Skeletal muscle tissue (tissue), 4 donors: Measurements from ENCODE around the gene LPAR1. TPM values are rescaled to one million over a fixed set of nuclear protein-coding genes. Genes with fewer than 3 reads are reported as not detected.

Source experiments
- H3K27ac ChIP-seq: one replicate; pipeline ENCODE4 v1.7.0; 2013; ENCODE audit warnings: mild to moderate bottlenecking, low read depth, low read length, inconsistent platforms
- H3K27me3 ChIP-seq, 3 donors: one replicate each; pipeline ENCODE4 v1.7.0; 2013; ENCODE audit warnings: low read length in 3 of 3; ENCODE audit not compliant: control insufficient read depth in 3 of 3, insufficient read depth in 3 of 3
- H3K36me3 ChIP-seq, 3 donors: one replicate each; pipeline ENCODE4 v1.7.0; 2013; ENCODE audit warnings: low read length in 3 of 3; ENCODE audit not compliant: control insufficient read depth in 3 of 3, insufficient read depth in 3 of 3
- H3K4me1 ChIP-seq, 3 donors: one replicate each; pipeline ENCODE4 v1.7.0; 2013; ENCODE audit warnings: low read length in 3 of 3, mild to moderate bottlenecking in 3 of 3; ENCODE audit not compliant: control insufficient read depth in 3 of 3, insufficient read depth in 3 of 3
- H3K4me3 ChIP-seq, 3 donors: one replicate each; pipeline ENCODE4 v1.7.0; 2013; ENCODE audit warnings: low read length in 3 of 3
- H3K9ac ChIP-seq, 3 donors: one replicate each; pipeline ENCODE4 v1.7.0; 2013; ENCODE audit warnings: low read length in 3 of 3, mild to moderate bottlenecking in 3 of 3, moderate library complexity in 2 of 3, low read depth in 1 of 3
- H3K9me3 ChIP-seq, 3 donors: one replicate each; pipeline ENCODE4 v1.7.0; 2013; ENCODE audit warnings: low read length in 3 of 3; ENCODE audit not compliant: control insufficient read depth in 3 of 3
- total RNA-seq: library from RNA; depleted of rRNA; stranded (reverse); fragments of >200 nt; gene quantifications from one replicate; pipeline ENCODE4 v1.2.3, GENCODE V29; 2014
- donor health status: Osteomylitis.

Gene LPAR1
- total RNA-seq, 1 donor from 2014 or later = 45.9 TPM

GRCh38 chr9:110916403-110916802, 121.9 kb downstream of the LPAR1 start:
- no peak overlapping the region for H3K27ac ChIP-seq
- H3K4me3 ChIP-seq = no peak overlapping the region
- H3K36me3 ChIP-seq = no peaks in the 10 kb centered on the region
- H3K9me3 ChIP-seq = no peaks in the 10 kb centered on the region
- peaks cover 0 to 2% (median 0%) of the 10 kb centered on the region in 3 donors for H3K4me1 ChIP-seq
- no peak overlapping the region for H3K9ac ChIP-seq
- H3K27me3 ChIP-seq = no peaks in the 10 kb centered on the region

- Histone ChIP-seq H3K27me3 (no peaks in the 10 kb centered on the region), H3K4me1 (no peaks in the 10 kb centered on the region), H3K9me3 (peaks cover 0 to 3% (median 0%) of the 10 kb centered on the region in 3 donors), H3K36me3 (no peaks in the 10 kb centered on the region), H3K9ac (no peak overlapping the region), H3K4me3 (no peak overlapping the region), H3K27ac (peak overlapping the region; percentile 54)
Observed at GRCh38 chr9:110912419-110913291, 125.6 kb downstream of the LPAR1 start.

- no peak overlapping the region for H3K4me3 ChIP-seq
- peak overlapping the region; percentile 54 for H3K27ac ChIP-seq
- H3K27me3 ChIP-seq = no peaks in the 10 kb centered on the region
- H3K9ac ChIP-seq = no peak overlapping the region
- peaks cover 0 to 3% (median 0%) of the 10 kb centered on the region in 3 donors for H3K9me3 ChIP-seq
- H3K4me1 ChIP-seq = no peaks in the 10 kb centered on the region
- H3K36me3 ChIP-seq = no peaks in the 10 kb centered on the region
Observed at GRCh38 chr9:110911659-110912418, 126.4 kb downstream of the LPAR1 start.

- no peaks in the 10 kb centered on the region for H3K27me3 ChIP-seq
- peaks cover 0 to 3% (median 0%) of the 10 kb centered on the region in 3 donors for H3K9me3 ChIP-seq
- no peak overlapping the region for H3K27ac ChIP-seq
- no peak overlapping the region for H3K4me3 ChIP-seq
- H3K9ac ChIP-seq = no peak overlapping the region
- no peaks in the 10 kb centered on the region for H3K4me1 ChIP-seq
- no peaks in the 10 kb centered on the region for H3K36me3 ChIP-seq
Observed at GRCh38 chr9:110908894-110909293, 129.4 kb downstream of the LPAR1 start.

GRCh38 chr9:110900917-110901316, 137.4 kb downstream of the LPAR1 start:
- H3K36me3 ChIP-seq = no peaks in the 10 kb centered on the region
- H3K4me1 ChIP-seq = peaks cover 0 to 3% (median 0%) of the 10 kb centered on the region in 3 donors
- no peak overlapping the region for H3K9ac ChIP-seq
- no peaks in the 10 kb centered on the region for H3K9me3 ChIP-seq
- no peaks in the 10 kb centered on the region for H3K27me3 ChIP-seq
- no peak overlapping the region for H3K27ac ChIP-seq
- H3K4me3 ChIP-seq = no peak overlapping the region

- Histone ChIP-seq H3K9ac (no peak overlapping the region), H3K9me3 (no peaks in the 10 kb centered on the region), H3K27ac (no peak overlapping the region), H3K4me1 (peaks cover 0 to 3% (median 0%) of the 10 kb centered on the region in 3 donors), H3K4me3 (no peak overlapping the region), H3K36me3 (no peaks in the 10 kb centered on the region), H3K27me3 (no peaks in the 10 kb centered on the region)
Observed at GRCh38 chr9:110900456-110900855, 137.8 kb downstream of the LPAR1 start.

- H3K9me3 ChIP-seq = no peaks in the 10 kb centered on the region
- no peak overlapping the region for H3K4me3 ChIP-seq
- H3K9ac ChIP-seq = no peak overlapping the region
- H3K27me3 ChIP-seq = no peaks in the 10 kb centered on the region
- H3K36me3 ChIP-seq = no peaks in the 10 kb centered on the region
- H3K27ac ChIP-seq = no peak overlapping the region
- peaks cover 0 to 3% (median 0%) of the 10 kb centered on the region in 3 donors for H3K4me1 ChIP-seq
Observed at GRCh38 chr9:110898866-110899265, 139.4 kb downstream of the LPAR1 start.

- Histone ChIP-seq H3K27me3 (no peaks in the 10 kb centered on the region), H3K27ac (no peak overlapping the region), H3K4me3 (no peak overlapping the region), H3K9me3 (no peaks in the 10 kb centered on the region), H3K36me3 (no peaks in the 10 kb centered on the region), H3K4me1 (peaks cover 0 to 3% (median 0%) of the 10 kb centered on the region in 3 donors), H3K9ac (no peak overlapping the region)
Observed at GRCh38 chr9:110898358-110898757, 139.9 kb downstream of the LPAR1 start.

GRCh38 chr9:110897943-110898342, 140.3 kb downstream of the LPAR1 start:
- H3K27me3 ChIP-seq = no peaks in the 10 kb centered on the region

More at GRCh38 chr9:110897943-110898342, 140.3 kb downstream of the LPAR1 start:
- Histone ChIP-seq H3K4me3 (no peak overlapping the region), H3K36me3 (no peaks in the 10 kb centered on the region), H3K27ac (no peak overlapping the region), H3K9ac (no peak overlapping the region), H3K9me3 (no peaks in the 10 kb centered on the region), H3K4me1 (peaks cover 0 to 3% (median 0%) of the 10 kb centered on the region in 3 donors)
